Muscle layer of duodenum (tissue), 2 donors: ENCODE results near the gene RASA1.
A peak's percentile ranks its signal among the peaks of the same experiment; 100 is the strongest.

Experiments used
- H3K27ac ChIP-seq: one replicate; pipeline ENCODE4 v1.7.0; 2013; ENCODE audit warnings: mild to moderate bottlenecking, low read length
- H3K27me3 ChIP-seq: one replicate; pipeline ENCODE4 v1.7.0; 2013; ENCODE audit warnings: low read depth, mild to moderate bottlenecking, control low read depth, low read length
- H3K36me3 ChIP-seq, 2 donors: one replicate each; pipeline ENCODE4 v1.7.0; 2013; ENCODE audit warnings: low read length in 2 of 2, control low read depth in 1 of 2, mild to moderate bottlenecking in 1 of 2; ENCODE audit not compliant: insufficient read depth in 2 of 2, control insufficient read depth in 1 of 2
- H3K4me1 ChIP-seq, 2 donors: one replicate each; pipeline ENCODE4 v1.7.0; 2013; ENCODE audit warnings: low read length in 2 of 2, mild to moderate bottlenecking in 2 of 2, control low read depth in 1 of 2, moderate library complexity in 1 of 2; ENCODE audit not compliant: insufficient read depth in 2 of 2, control insufficient read depth in 1 of 2
- H3K4me3 ChIP-seq, 2 donors: one replicate each; pipeline ENCODE4 v1.7.0; 2013; ENCODE audit warnings: low read length in 2 of 2, low read depth in 1 of 2, mild to moderate bottlenecking in 1 of 2
- H3K9me3 ChIP-seq, 2 donors: one replicate each; pipeline ENCODE4 v1.7.0; 2013; ENCODE audit warnings: low read length in 2 of 2, control low read depth in 1 of 2, mild to moderate bottlenecking in 1 of 2; ENCODE audit not compliant: control insufficient read depth in 1 of 2
- donor health status: healthy.

Gene RASA1

GRCh38 chr5:87267574-87268125 is at the start of gene RASA1:
Gene RASA1, plus strand, starts transcription at chr5:87267883. Its CDS starts 569 bp downstream, at chr5:87268452.
- H3K27me3 ChIP-seq: no peaks in the 10 kb centered on the region
- peak within 1 kb of the TSS; percentile 98 to 99 for H3K4me3 ChIP-seq
- H3K9me3 ChIP-seq: no peaks in the 10 kb centered on the region
- no peaks in the 10 kb centered on the region for H3K36me3 ChIP-seq
- H3K27ac ChIP-seq: peak within 1 kb of the TSS; percentile 88
- peaks cover 4 to 25% of the 10 kb centered on the region in 2 donors for H3K4me1 ChIP-seq

- Histone ChIP-seq H3K9me3 (no peaks in the 10 kb centered on the region), H3K4me1 (no peaks in the 10 kb centered on the region), H3K36me3 (no peaks in the 10 kb centered on the region), H3K27me3 (no peaks in the 10 kb centered on the region), H3K27ac (no peak overlapping the region), H3K4me3 (no peak overlapping the region)
Observed at GRCh38 chr5:87229780-87230179, 37.9 kb upstream of the RASA1 start.

GRCh38 chr5:87231037-87231808 is 36.5 kb upstream of the RASA1 start:
- H3K27me3 ChIP-seq: no peaks in the 10 kb centered on the region
- H3K36me3 ChIP-seq: no peaks in the 10 kb centered on the region
- no peaks in the 10 kb centered on the region for H3K9me3 ChIP-seq

GRCh38 chr5:87233143-87233542 is 34.5 kb upstream of the RASA1 start:
- no peaks in the 10 kb centered on the region for H3K9me3 ChIP-seq

More at GRCh38 chr5:87231037-87231808, 36.5 kb upstream of the RASA1 start:
- H3K4me1 ChIP-seq: no peaks in the 10 kb centered on the region
- no peak overlapping the region for H3K27ac ChIP-seq
- no peak overlapping the region for H3K4me3 ChIP-seq

GRCh38 chr5:87241555-87241954 is 26.1 kb upstream of the RASA1 start:
- Histone ChIP-seq H3K4me1 (no peaks in the 10 kb centered on the region), H3K4me3 (no peak overlapping the region), H3K9me3 (no peaks in the 10 kb centered on the region), H3K27me3 (no peaks in the 10 kb centered on the region), H3K27ac (no peak overlapping the region), H3K36me3 (no peaks in the 10 kb centered on the region)

More at GRCh38 chr5:87233143-87233542, 34.5 kb upstream of the RASA1 start:
- Histone ChIP-seq H3K4me1 (no peaks in the 10 kb centered on the region), H3K36me3 (no peaks in the 10 kb centered on the region), H3K27ac (no peak overlapping the region), H3K4me3 (no peak overlapping the region), H3K27me3 (no peaks in the 10 kb centered on the region)

- Histone ChIP-seq H3K4me1 (no peaks in the 10 kb centered on the region), H3K4me3 (no peak overlapping the region), H3K27me3 (no peaks in the 10 kb centered on the region), H3K27ac (no peak overlapping the region), H3K9me3 (no peaks in the 10 kb centered on the region), H3K36me3 (no peaks in the 10 kb centered on the region)
Observed at GRCh38 chr5:87242242-87242641, 25.4 kb upstream of the RASA1 start.

- H3K36me3 ChIP-seq: no peaks in the 10 kb centered on the region
- no peak overlapping the region for H3K27ac ChIP-seq
- no peaks in the 10 kb centered on the region for H3K9me3 ChIP-seq
- H3K4me3 ChIP-seq: no peak overlapping the region
- no peaks in the 10 kb centered on the region for H3K4me1 ChIP-seq
- no peaks in the 10 kb centered on the region for H3K27me3 ChIP-seq
Observed at GRCh38 chr5:87243161-87243844, 24.4 kb upstream of the RASA1 start.

- H3K4me3 ChIP-seq: no peak overlapping the region
- no peaks in the 10 kb centered on the region for H3K36me3 ChIP-seq
- no peaks in the 10 kb centered on the region for H3K27me3 ChIP-seq
- H3K27ac ChIP-seq: no peak overlapping the region
- no peaks in the 10 kb centered on the region for H3K4me1 ChIP-seq
- no peaks in the 10 kb centered on the region for H3K9me3 ChIP-seq
Observed at GRCh38 chr5:87245451-87245850, 22.2 kb upstream of the RASA1 start.

GRCh38 chr5:87246061-87246460 is 21.6 kb upstream of the RASA1 start:
- no peak overlapping the region for H3K4me3 ChIP-seq
- H3K27ac ChIP-seq: no peak overlapping the region
- H3K4me1 ChIP-seq: no peaks in the 10 kb centered on the region
- no peaks in the 10 kb centered on the region for H3K27me3 ChIP-seq
- H3K9me3 ChIP-seq: no peaks in the 10 kb centered on the region
- H3K36me3 ChIP-seq: no peaks in the 10 kb centered on the region

GRCh38 chr5:87252283-87252605 is 15.4 kb upstream of the RASA1 start:
- H3K9me3 ChIP-seq: no peaks in the 10 kb centered on the region
- no peaks in the 10 kb centered on the region for H3K36me3 ChIP-seq
- H3K27ac ChIP-seq: no peak overlapping the region
- H3K4me1 ChIP-seq: no peaks in the 10 kb centered on the region
- H3K4me3 ChIP-seq: no peak overlapping the region
- H3K27me3 ChIP-seq: no peaks in the 10 kb centered on the region

GRCh38 chr5:87254035-87254434 is 13.6 kb upstream of the RASA1 start:
- no peak overlapping the region for H3K4me3 ChIP-seq
- no peaks in the 10 kb centered on the region for H3K27me3 ChIP-seq
- no peak overlapping the region for H3K27ac ChIP-seq
- H3K36me3 ChIP-seq: no peaks in the 10 kb centered on the region
- H3K9me3 ChIP-seq: no peaks in the 10 kb centered on the region
- H3K4me1 ChIP-seq: no peaks in the 10 kb centered on the region
